ENCODE data around the gene FOXRED2. TPM values are rescaled to one million over a fixed set of nuclear protein-coding genes. Genes with fewer than 3 reads are reported as not detected.

FOXRED2 gene
- total RNA-seq, 1 experiment from 2014 or later, result 19.9 TPM

- peak overlapping the region; percentile 15; the same call in 1 of the 2 replicates for H3K27ac ChIP-seq (ENCODE audit: low read depth, low read length)
- no peaks in the 10 kb centered on the region for H3K9me2 ChIP-seq (ENCODE audit: insufficient read depth)
- H3K4me2 ChIP-seq (ENCODE audit: low read length), result peak overlapping the region; percentile 91
- peak overlapping the region; percentile 45 for H2AFZ ChIP-seq (ENCODE audit: low read depth, low read length, poor library complexity, severe bottlenecking)
- ChIA-PET RAD21 (ENCODE audit: low non-redundant PET in 1 of 2, low total read pairs in 2 of 2, uncharacterized antibody in 2 of 2, unreplicated experiment in 2 of 2) (no interaction called here), CTCF (no interaction called here), POLR2A (interaction anchor here (0.7 kb wide), 1 partner anchor 8 kb away, joined by 3 read pairs; no protein-coding TSS in a partner anchor)
- TF ChIP-seq ATF3 (IDR thresholded peaks at IDR 0.05) (no peak), SP1 (IDR thresholded peaks at IDR 0.05; ENCODE audit: low read depth) (no peak), POLR2AphosphoS5 (IDR thresholded peaks at IDR 0.05; ENCODE audit: low read depth, low read length) (no peak), MAX (IDR thresholded peaks at IDR 0.05) (no peak)
- peak overlapping the region in 1 of 2 experiments; percentile 57; a peak in 3 of 4 replicates for H3K4me3 ChIP-seq (replicated peaks in 1 of 2; ENCODE audit: low read depth in 1 of 2, low read length in 2 of 2)
- H3K4me1 ChIP-seq (ENCODE audit: control insufficient read depth in 1 of 2, insufficient read depth in 2 of 2, low read length in 2 of 2), result peaks cover 31 to 52% of the 10 kb centered on the region in 2 experiments
- peak overlapping the region; percentile 57 for H3K9ac ChIP-seq (ENCODE audit: low read length)
- no peaks in the 10 kb centered on the region for H3K9me3 ChIP-seq (ENCODE audit: control insufficient read depth in 1 of 2, insufficient read depth in 1 of 2, low read depth in 1 of 2, low read length in 2 of 2)
- DNase-seq (ENCODE audit: low read depth, low spot score) (no peak), ATAC-seq (no peak)
- no peaks in the 10 kb centered on the region for H4K20me1 ChIP-seq (ENCODE audit: insufficient read depth)
- intact Hi-C loops (cut with micrococcal nuclease), result no loop called here
- H3K36me3 ChIP-seq (ENCODE audit: control insufficient read depth in 1 of 2, insufficient read depth in 2 of 2, low read length in 2 of 2), result no peaks in the 10 kb centered on the region
- TSS peak; percentile 34 for BruUV-seq (replicated peaks)
- no peaks in the 10 kb centered on the region for H3K79me2 ChIP-seq (ENCODE audit: insufficient read depth, low read length)
- H3K27me3 ChIP-seq (ENCODE audit: insufficient read depth, low read length), result no peaks in the 10 kb centered on the region
These were observed 51.0 kb downstream of the FOXRED2 start for GRCh38 chr22:36455571-36456463.

GRCh38 chr22:36454916-36455570 lies 51.8 kb downstream of the FOXRED2 start:
- Histone ChIP-seq H2AFZ (ENCODE audit: low read depth, low read length, poor library complexity, severe bottlenecking) (peak overlapping the region; percentile 45), H3K9me2 (ENCODE audit: insufficient read depth) (no peaks in the 10 kb centered on the region), H4K20me1 (ENCODE audit: insufficient read depth) (no peaks in the 10 kb centered on the region), H3K9me3 (ENCODE audit: control insufficient read depth in 1 of 2, insufficient read depth in 1 of 2, low read depth in 1 of 2, low read length in 2 of 2) (no peaks in the 10 kb centered on the region), H3K27ac (ENCODE audit: low read depth, low read length) (peak overlapping the region; percentile 49; the same call in 1 of the 2 replicates), H3K4me3 (replicated peaks in 1 of 2; ENCODE audit: low read depth in 1 of 2, low read length in 2 of 2) (peak overlapping the region; percentile 35 to 57), H3K4me2 (ENCODE audit: low read length) (peak overlapping the region; percentile 91), H3K9ac (ENCODE audit: low read length) (peak overlapping the region; percentile 57), H3K27me3 (ENCODE audit: insufficient read depth, low read length) (no peaks in the 10 kb centered on the region), H3K79me2 (ENCODE audit: insufficient read depth, low read length) (no peaks in the 10 kb centered on the region), H3K4me1 (ENCODE audit: control insufficient read depth in 1 of 2, insufficient read depth in 2 of 2, low read length in 2 of 2) (peaks cover 35 to 55% of the 10 kb centered on the region in 2 experiments), H3K36me3 (ENCODE audit: control insufficient read depth in 1 of 2, insufficient read depth in 2 of 2, low read length in 2 of 2) (no peaks in the 10 kb centered on the region)
- CTCF ChIA-PET, result interaction anchor here (1.0 kb wide), 1 partner anchor 31 kb away, joined by 3 read pairs; no protein-coding TSS in a partner anchor
- POLR2A ChIA-PET, result interaction anchor here (0.7 to 0.9 kb wide), 2 partner anchors 8 to 11 kb away, joined by 3 to 5 read pairs; no protein-coding TSS in a partner anchor
- intact Hi-C loops (cut with micrococcal nuclease), result loop anchor here (5.0 kb wide), 1 partner anchor 68 kb away; the partner anchor contains the start of gene MYH9
- ATAC-seq, result peak; percentile 83
- RAD21 ChIA-PET (ENCODE audit: low non-redundant PET in 1 of 2, low total read pairs in 2 of 2, uncharacterized antibody in 2 of 2, unreplicated experiment in 2 of 2), result no interaction called here
- BruUV-seq (replicated peaks), result no TSS peak
- DNase-seq (ENCODE audit: low read depth, low spot score), result peak; percentile 80
- TF ChIP-seq EZH2 (IDR thresholded peaks at IDR 0.05) (no peak), ZBTB33 (IDR thresholded peaks at IDR 0.05; ENCODE audit: extremely low read depth, insufficient replicate concordance, low read length) (no peak), ELF1 (IDR thresholded peaks at IDR 0.05; ENCODE audit: borderline replicate concordance, low read depth) (no peak), POLR2AphosphoS5 (IDR thresholded peaks at IDR 0.05; ENCODE audit: low read depth, low read length) (peak; percentile 63), CBX3 (IDR thresholded peaks at IDR 0.05; ENCODE audit: low read depth) (no peak), EZH2phosphoT487 (IDR thresholded peaks at IDR 0.05; ENCODE audit: borderline replicate concordance) (no peak), EGR1 (IDR thresholded peaks at IDR 0.05; ENCODE audit: low read depth) (no peak), POLR2A (IDR thresholded peaks at IDR 0.05; ENCODE audit: borderline replicate concordance, extremely low read depth, insufficient read depth, insufficient read length) (no peak), CTCF (IDR thresholded peaks at IDR 0.05 in 2 of 3, conservative IDR thresholded peaks at IDR 0.05 in 1 of 3; ENCODE audit: borderline replicate concordance in 1 of 3, insufficient read depth in 1 of 3, low read depth in 2 of 3, low read length in 2 of 3) (no peak)
